ENCODE data around the gene PXK.

Gene PXK

DNA sequence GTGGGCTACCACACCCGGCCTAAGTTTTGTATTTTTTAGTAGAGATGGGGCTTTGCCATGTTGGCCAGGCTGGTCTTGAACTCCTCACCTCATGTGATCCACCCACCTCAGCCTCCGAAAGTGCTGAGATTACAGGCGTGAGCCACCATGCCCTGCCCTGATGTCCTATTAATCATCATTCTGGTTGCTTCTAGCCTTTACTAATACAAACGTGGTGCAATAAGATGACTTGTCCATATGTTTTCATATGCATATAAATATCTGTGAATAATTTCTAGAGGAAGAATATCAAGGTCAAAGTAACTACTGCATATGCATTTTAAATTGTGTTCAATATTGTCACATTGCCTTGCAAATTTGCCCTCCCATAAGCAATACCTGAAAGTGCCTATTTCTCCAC lies 126.5 kb downstream of the PXK start:
- no peak for DNase-seq

DNA sequence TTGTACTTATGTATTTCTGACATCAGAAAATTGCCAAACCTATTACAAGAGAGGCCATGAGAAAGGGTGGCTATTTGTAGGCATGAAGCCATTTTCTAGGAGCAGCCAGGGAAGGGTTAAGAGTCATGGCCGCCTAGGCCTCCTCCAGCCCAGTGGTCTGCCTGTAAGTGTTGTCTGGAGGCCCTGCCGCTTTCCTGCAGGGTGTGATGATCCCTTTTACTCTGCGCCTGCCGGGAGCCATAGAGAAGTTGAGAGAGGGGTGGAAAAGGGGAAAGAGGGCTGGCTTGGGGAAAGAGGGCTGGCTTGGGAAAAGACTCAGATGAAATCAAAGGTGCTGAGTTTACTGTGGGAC lies 130.1 kb downstream of the PXK start:
- no peak for DNase-seq

DNA sequence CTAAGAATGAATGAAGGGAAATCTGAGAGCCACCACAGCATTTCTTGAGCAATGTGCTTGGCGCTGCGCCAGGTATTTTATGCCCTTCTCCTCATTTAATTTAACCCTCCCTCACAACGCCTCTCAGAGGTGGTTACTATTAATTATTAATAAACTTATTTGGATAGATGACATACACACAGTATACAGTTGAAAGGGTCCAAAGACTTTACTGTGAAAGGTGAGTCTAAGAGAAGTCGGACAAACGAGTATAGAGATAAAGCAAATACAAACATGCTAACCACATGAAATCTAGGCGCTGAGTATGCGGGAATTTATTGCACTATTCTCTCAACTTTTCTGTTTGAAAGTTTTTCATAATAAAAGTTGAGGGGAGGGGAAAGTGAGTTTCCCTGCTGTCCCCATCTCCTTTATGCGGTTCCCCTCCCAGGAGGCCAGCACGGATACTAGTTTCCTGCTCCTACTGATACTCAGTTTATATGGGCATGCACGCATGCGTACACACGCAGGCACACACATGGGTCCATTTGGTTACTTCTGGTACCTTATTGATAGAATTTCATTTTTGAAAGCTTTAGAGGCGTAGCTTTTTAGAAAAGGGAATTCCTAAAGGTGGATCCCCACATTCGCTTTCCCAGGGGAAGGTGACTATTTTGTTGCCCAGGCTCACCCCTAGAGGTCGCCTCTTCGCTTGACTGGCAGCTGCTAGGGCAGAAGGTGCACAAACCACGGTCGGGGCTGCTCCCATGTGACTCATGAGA lies 130.7 kb downstream of the PXK start:
- DNase-seq: peak in 46 of 58 donors; percentile 5 to 74 (median 51)

DNA sequence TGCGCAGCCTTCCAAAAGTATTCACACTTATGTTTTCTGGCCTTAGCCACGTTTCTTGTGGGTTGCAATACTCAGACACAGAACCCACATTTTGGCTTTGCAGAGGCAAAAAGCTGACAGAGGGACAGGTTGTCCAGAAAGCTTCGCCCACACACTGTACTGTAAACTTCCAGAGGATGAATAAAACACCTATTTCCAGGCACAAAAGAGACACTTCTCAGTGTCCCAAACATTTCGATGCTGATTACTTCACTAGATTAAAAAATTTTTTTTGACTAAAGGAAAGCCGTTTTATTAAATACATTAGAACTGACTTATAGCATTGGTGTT lies 131.2 kb downstream of the PXK start:
- DNase-seq: peak in 6 of 58 donors; percentile 27 to 84 (median 56)

DNA sequence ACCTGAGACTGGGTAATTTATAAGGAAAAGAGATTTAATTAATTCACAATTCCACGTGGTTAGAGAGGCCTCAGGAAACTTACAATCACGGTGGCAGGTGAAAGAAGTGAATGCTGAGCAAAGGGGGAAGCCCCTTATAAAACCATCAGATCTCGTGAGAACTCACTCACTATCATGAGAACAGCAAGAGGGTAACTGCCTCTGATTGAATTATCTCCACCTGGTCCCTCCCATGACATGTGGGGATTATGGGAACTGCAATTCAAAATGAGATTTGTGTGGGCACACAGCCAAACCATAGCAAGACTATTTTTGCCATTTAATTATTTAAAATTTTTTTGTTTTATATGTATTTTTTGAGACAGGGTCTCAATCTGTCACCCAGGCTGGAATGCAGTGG lies 132.2 kb downstream of the PXK start:
- no peak for DNase-seq

DNA sequence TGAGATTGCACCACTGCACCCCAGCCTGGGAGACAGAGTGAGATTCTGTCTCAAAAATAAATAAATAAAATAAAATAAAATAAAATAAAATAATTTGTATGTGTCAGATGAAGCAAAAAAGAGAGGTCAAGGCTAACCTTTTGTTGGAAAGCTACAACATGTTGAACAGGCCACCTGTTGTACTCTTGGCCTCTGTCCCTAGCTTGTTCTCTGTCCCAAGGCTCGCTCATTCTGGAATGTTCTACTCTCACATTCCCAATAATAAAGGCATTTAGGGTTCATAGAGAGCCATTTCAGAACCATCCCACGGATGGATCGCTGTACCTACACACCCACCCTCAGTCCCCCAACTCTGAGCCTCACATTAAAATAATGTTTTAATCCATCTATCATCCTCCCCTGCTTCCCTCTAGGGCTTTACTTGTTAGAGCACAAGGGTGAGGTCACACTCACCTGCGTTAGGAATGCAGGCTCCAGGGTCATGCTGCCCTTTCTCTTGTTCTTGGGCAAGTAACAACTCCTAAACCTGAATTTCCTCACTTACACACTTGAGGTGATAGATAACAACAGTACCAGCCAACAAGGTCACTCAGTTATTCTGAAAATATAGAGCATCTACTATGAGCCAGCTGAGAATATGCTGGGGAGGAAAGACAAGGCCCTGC lies 134.3 kb downstream of the PXK start:
- DNase-seq: no peak

DNA sequence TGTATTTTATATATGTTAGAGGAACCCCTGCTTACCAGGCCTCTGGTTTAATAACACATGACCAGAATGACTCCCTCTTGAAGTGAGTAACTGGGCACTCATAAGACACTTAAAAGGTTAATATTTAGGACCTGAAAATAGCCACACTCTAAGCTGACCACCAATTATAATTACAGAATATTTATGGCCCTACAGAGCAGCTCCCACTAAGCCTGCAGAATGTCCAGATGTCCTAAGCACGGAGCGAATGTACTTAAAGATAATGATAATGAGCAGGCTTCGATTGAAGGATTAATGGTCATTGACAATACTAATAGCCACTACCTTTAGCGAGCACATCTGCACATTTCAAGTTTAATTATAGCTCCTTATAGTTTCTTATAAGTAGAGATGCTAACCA lies 136.4 kb downstream of the PXK start:
- DNase-seq: no peak

DNA sequence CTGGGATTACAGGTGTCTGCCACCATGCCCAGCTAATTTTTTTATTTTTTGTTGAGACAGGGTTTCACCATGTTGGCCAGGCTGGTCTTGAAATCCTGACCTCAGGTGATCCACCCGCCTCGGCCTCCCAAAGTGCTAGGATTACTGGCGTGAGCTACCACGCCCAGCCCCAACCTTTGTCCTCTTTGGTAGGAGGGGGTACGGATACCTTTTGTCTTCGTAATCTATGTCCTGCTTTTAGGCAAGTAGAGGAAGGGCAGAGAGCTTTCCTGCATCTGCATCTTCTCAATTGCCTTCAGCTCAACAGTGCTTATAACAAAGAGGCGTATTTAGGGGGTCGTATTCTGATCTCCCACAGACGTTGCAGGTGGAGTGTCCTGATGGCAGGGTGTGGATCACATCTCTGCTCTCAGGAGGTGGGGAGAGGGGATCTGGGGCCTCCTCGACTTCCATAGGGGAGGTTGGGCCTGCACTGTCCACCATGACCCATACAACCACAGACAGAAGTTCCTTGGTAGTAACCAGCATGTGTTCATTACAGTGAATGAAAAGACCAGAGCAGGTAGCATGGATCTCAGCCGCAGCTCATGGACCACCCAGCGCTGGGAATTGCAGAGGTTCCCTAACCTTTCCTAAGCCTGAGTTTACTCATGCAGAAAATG lies 137.8 kb downstream of the PXK start:
- no peak for DNase-seq

DNA sequence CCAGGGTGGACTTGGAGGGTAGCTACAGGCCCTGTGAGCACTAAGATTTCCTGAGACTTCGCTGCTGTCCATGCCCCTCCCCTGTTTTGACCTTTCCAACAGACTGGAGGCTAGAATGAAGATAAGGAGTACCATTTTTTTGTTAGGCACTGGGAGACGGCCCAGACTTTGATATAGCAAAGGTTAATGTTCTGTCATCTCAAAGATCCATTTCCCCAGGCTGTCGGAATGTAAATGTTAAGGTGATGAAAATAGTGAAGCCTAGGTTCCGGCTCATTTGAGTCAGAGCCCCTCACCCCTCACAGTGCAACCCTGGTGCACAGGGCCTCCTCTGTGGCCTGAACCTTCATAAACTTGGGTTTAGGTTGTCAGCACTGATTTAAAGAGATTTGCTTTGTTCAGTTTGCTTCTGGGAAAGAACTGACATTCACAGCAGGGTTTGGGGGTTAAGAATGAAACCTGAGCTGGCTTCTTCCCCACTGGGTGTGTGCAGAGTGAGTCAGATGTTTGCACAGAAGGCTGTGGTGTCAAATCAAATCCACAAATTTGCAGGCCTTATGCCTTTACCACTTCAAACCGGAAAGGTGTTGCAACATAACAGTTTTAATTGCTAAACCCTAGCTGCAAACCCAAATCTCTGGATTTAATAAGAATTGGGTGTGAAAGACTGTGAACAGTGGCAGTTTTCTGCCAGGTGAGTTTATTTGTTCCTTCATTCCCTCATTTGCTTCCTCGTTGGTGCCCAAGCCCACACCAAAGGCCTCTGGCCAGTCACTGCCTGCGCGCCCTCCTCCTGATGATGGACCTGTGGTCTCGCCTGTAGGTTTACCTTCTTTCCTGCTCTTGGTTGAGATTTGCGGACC lies 138.6 kb downstream of the PXK start:
- peak in 1 of 58 donors; percentile 24 for DNase-seq

DNA sequence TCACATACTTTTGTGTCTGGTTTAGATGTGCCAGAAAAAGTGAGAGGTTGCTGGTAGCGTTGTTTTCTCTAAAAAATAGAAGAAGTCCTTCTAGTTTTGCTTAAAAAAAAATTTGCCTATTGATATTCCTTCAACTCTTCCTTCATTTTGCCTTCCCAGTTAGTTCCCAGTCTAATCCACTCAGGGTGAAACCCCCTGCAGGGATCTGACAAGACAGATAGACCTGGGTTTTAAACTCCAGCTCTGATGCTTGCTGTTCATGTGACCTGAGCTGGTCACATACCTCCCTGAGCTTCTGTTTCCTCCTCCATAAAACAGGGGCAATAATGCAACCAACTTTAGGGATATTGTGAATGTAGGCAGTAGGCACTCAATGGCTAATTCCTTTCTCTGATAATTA lies 140.6 kb downstream of the PXK start:
- DNase-seq: no peak

DNA sequence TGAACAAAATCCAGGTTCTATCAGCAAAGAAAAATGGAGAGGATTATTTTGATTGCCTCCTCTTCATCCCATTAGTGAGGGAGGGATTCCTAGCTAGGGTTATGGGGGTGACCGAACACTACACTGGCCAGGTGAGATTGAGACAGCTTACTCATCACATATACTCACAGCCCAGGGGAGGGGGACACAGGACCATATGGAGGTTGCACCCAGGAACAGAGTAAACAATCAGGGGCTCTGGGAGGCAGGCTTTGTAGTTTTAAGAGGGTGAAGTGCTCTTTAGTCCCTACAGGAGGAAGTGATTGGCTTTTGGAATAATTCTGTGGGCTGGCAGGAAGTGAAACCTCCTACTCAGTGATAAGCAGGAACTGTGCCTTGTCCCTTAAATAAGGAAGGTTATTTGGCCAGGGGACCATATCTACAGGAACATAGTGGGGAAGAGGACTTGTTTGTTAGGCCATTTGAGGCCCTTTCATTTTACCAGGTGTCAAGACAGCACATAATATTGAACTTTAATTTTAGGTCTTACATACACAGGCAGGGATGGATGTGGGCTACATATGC lies 141.7 kb downstream of the PXK start:
- peak in 1 of 58 donors; percentile 13 for DNase-seq

DNA sequence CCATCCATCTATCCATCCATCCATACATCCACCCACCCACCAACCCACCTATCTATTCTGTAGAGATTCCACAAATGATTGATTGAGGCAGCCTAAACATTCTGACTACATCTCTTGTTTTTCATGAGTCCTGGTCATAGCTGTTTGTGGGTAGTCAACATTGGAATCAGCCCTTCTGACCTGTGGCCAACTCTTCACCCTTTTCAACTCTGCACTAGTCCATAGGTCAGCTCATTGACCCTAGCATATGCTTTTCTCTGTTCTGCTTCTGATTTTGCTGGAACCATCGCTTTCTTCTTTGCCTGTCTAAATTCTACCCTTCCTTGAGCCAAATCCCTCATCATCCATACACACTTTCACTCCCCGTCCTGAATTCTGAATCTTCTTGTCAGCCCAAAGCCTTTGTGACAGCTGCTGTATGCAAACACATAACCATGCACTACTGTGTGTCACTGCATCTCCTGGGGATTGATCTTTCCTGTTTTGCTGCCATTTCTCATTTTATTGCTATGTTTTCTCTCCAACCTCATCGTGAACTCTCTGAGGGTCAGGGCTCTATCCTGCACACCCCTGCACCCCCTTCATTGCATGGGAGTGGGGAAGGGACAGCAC lies 142.4 kb downstream of the PXK start:
- DNase-seq: no peak

Data from anterior cingulate cortex (tissue), 58 donors.